ENCODE data around the gene VWA8.

The VWA8 gene

DNA sequence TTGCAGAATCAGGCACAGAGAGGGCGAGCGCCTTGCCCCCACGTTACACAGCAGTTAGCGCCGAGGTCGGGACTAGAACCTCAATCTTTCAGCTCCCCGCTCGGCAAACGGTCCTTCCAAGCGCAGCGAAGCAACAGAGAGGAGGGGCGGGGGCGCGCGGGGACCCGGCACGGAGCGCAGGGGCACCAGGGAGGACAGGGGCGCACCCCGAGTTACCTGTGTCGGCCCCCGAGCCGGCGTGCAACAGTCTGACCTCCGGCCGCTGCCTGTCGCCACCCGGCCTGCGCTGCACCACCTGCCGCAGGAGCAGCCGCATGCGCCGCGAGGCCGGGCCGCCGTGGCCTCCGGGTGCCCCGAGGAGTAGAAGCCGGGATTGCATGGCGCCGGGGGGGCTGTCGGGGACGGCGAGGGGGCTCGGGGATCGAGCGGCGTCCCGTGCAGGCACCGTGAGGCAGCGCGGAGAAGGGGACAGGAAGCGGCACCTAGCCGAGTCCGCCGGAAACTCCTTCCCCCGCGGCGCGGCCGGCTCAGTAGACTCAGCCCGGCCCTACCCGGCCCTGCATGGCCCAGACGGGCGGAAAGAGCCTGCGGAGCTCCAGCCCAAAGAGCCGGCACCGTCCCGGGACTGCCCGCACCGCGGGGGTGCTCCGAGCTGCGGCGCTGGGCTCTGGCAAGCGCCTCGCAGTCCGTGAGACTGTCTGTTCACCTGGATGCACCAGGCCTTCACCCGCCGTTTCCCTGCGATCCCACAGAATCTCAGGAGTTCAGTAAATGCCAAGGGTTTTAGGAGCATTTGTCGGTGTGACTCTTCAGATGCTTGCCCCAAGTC is at the start of gene VWA8:
Gene VWA8, minus strand, starts transcription at position 473 of the 829 bp plus-strand sequence. Its CDS starts 94 bp downstream, at position 379.
- DNase-seq (ENCODE audit: low spot score): peak; percentile 72

- DNase-seq (ENCODE audit: low spot score): no peak
Measured at GRCh38 chr13:42009057-42009456, 48.1 kb upstream of the VWA8 start.

- no peak for DNase-seq (ENCODE audit: low spot score)
Measured at GRCh38 chr13:42007844-42008243, 46.9 kb upstream of the VWA8 start.

DNA sequence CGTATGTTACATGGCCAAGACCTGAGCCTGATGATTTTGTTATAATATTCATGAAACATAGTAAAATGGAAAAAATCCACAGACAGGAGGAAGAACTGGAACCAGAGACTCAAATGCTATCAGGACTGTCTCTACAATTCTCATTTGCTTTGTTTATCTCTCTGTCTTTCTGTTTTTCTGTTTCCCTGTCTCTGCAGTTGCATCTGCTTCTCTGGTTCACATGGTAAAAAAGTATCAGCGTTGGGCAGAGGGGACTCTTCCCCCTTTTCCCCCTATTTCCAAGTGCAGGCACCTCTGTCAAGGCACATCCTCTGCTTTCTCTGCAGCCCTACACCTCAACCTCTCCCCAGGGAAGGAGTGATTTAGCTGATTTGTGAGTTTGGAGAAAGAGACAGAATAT is 41.2 kb upstream of the VWA8 start:
- no peak for DNase-seq (ENCODE audit: low spot score)

DNA sequence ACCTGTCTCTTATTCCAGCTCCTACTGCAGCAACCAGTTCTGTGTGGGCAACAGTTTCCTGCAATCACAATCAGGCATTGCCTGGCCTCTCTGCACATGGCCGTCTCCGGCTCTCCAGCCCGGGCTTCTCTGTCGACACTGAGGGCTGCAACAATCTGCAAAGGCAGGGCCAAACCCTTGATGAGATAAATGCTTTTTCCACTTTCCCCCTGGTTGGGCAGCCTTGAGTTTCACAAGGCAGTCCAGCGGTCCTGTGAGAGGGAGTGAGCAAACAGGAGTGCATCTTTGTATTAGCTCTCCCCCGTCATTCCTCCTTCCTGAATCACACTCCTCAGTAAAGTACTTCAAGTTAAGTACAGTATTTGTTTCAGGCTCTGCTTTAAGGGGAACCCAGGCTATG is 40.7 kb upstream of the VWA8 start:
- DNase-seq (ENCODE audit: low spot score): no peak

DNA sequence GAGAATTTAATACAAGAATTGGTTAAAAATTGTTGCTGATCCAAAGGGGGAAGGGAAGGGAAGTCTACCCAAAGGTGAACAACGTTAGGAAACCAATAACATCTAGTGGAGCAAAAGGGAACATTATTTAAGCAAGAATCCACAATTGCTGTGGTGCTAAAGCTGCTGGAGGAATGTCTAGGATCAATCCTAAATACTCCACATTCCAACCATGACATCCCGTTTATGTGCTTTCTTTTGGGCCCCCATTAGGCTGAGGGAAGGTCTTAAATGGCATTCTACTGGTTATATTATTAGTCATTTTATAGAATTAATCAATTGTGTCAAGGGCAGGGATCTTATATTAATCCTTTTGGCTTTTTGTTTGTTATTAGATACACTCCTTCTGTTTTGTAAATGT is 39.9 kb upstream of the VWA8 start:
- DNase-seq (ENCODE audit: low spot score): no peak

DNA sequence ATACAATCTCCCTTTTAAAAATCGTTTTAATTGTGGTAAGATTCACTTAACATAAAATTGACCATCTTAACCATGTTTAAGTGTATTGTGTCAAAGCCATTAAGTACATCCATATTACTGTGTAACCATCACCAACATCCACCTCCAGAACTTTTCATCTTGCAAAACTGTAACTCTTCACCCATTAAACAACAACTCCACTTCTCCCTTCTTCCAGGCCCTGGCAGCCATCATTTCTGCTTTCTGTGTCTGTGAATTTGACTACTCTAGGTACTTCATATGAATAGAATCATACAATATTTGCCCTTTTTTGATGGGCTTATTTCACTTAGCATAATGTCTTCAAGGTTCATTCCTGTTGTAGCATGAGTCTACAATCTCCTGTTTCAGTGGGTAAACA is 36.5 kb upstream of the VWA8 start:
- no peak for DNase-seq (ENCODE audit: low spot score)

DNA sequence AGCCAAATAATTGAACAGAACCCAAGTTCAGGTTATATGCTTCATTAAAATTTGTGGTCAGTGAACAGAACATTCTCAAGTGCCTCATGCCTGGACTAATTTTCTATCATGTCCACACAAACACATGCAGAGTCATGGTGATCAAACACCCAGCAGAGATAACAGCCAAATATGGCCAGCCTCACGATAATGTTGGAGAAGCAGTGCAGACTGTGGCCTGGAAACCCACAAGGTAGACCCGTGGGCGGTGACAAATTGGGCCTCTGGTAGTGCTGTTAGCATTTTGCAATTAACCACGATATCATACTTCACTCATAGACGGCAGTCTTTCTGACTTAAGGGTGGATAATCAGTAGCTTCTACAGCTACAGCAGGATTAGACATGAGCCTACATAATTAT is 35.0 kb upstream of the VWA8 start:
- DNase-seq (ENCODE audit: low spot score): no peak

DNA sequence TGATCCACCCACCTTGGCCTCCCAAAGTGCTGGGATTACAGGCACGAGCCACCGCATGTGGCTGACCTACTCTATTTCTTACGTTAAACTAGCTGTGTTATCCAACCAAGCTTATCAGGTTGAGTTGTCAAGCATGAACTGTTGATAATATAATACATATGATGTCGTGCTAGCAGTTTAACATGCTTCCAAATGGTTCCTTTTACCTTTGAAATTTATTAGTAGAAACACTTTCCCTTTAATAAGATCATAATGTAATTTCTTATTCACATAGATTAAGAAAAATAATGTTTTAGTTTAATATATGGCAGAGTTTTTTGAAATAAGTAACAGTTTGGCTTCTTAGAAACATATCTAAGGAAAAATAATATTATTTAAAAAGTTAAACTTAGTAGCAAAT is 34.4 kb upstream of the VWA8 start:
- DNase-seq (ENCODE audit: low spot score): no peak

- DNase-seq (ENCODE audit: low spot score): no peak
Measured at GRCh38 chr13:41994696-41995095, 33.8 kb upstream of the VWA8 start.

- no peak for DNase-seq (ENCODE audit: low spot score)
Measured at GRCh38 chr13:41991936-41992335, 31.0 kb upstream of the VWA8 start.

GRCh38 chr13:41988244-41988643 is 27.3 kb upstream of the VWA8 start:
- no peak for DNase-seq (ENCODE audit: low spot score)

GRCh38 chr13:41985788-41986508 is 25.0 kb upstream of the VWA8 start:
- DNase-seq (ENCODE audit: low spot score): no peak

DNA sequence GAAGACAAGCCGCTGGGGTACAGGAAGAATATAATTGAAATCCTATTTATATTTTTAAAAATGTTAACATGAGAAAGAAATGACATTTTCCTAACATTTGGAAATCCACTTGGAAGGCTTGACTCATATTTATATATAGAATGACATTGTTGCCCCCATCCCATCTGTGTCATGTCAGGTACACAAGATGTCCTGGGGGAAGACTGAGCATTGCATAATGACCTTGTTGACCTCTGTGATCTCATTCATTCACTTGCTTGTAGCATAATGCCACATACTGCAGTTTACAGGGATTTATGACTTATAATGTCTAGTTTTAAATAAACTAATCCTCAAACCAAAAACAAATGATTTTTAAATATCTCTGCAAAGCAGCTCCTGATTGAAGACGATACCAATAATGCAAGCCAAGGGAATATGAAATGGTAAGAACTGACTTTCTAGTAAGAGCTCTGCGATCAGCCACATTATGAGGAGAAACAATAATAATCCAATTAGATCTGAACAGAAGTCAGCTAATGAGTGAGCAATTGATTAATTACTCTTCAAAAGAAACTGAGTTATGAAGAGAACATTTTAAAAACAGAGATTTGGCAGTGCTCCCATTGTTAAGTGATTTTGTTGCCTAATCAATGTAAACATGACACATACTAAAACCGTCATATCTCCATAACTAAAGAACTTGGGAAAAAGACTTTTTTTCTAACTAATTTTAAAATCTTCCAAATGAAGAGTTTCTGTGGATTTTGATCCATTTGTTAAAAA is 21.2 kb upstream of the VWA8 start:
- no peak for DNase-seq (ENCODE audit: low spot score)

GRCh38 chr13:41978007-41978406 is 17.1 kb upstream of the VWA8 start:
- no peak for DNase-seq (ENCODE audit: low spot score)

DNA sequence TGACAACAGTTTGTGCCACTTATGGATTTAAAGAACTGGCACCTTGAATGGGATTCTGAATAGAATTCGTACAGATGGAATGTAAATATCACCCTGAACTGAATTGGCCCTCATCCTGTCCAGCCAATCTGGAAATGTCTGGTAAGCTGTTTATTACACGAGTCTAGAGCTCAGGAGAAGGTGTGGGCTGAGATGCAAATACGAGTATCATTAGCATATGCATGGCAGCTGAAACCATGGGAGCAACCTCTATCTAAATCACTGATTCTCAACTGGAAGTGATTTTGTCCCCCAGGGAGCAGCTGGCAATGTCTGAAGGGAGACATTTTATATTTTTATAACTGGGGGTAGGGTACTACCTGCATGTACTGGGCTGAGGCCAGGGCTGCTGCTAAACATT is 15.6 kb upstream of the VWA8 start:
- no peak for DNase-seq (ENCODE audit: low spot score)

GRCh38 chr13:41974262-41974900 is 13.5 kb upstream of the VWA8 start:
- DNase-seq (ENCODE audit: low spot score): no peak

- DNase-seq (ENCODE audit: low spot score): peak; percentile 22
Measured at GRCh38 chr13:41973247-41973741, 12.4 kb upstream of the VWA8 start.

DNA sequence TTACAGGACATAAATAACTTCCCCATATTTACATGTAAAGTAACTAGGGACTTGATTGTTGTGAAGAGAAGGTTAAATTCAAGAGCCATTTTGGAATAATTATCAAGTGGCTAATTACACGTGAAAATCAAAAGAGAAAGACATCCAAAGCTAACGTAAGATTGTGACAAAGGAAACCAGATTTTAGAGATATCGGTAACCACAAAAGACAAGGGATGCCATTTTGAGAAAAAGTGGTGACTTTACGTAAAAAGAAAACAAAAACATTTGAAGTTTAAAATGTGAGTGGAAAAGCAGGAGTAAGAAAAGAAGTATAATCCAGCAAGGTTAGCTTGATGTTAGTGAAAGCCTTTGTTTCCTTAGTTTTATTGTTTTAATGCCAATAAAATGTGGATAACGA is 10.9 kb upstream of the VWA8 start:
- no peak for DNase-seq (ENCODE audit: low spot score)

- DNase-seq (ENCODE audit: low spot score): no peak
Measured at GRCh38 chr13:41970918-41971317, 10.0 kb upstream of the VWA8 start.

- no peak for DNase-seq (ENCODE audit: low spot score)
Measured at GRCh38 chr13:41970022-41970421, 9.1 kb upstream of the VWA8 start.

DNA sequence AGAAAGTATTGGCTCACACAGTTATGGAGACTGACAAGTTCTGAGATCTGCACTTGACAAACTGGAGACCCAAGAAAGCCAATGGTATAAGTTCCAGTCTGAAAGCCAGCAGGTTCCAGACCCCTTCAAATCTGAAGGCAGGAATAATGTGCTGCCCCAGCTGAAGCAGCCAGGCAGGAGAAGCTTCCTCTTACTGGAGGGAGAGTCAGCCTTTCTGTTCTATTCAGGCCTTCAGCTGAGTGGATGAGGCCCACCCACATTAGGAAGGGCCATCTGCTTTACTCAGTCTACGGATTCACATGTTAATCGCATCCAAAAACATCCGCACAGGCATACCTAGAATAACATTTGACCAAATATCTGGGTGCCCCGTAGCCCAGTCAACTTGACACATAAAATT is 8.2 kb upstream of the VWA8 start:
- DNase-seq (ENCODE audit: low spot score): no peak
